RWPE2 (cell line): ENCODE results near the gene SAE1.

Source experiments
- ATAC-seq: fragments of 200-7000 bp; cut with Tn5 transposase; 3 replicates; pipeline ENCODE4 v1.9.1; 2021; ENCODE audit warnings: low read depth
- DNase-seq: peaks from one replicate; pipeline ENCODE4 v3.0.0-alpha.2; 2020; ENCODE audit warnings: low spot score
- H3K27ac ChIP-seq: fragments of 450-650 bp; 2 replicates; pipeline ENCODE4 v1.5.1; 2017; ENCODE audit warnings: mild to moderate bottlenecking; ENCODE audit not compliant: poor library complexity, severe bottlenecking
- H3K27me3 ChIP-seq: fragments of 250-450 bp; sonication (Bioruptor Pico); 2 replicates; pipeline ENCODE4 v1.5.1; 2021; ENCODE audit warnings: mild to moderate bottlenecking, moderate library complexity; ENCODE audit not compliant: insufficient read depth, poor library complexity, severe bottlenecking
- H3K36me3 ChIP-seq: fragments of 250-450 bp; sonication (Bioruptor Pico); 2 replicates; pipeline ENCODE4 v1.5.1; 2020; ENCODE audit warnings: low read depth, mild to moderate bottlenecking, moderate library complexity
- H3K4me1 ChIP-seq: fragments of 250-450 bp; sonication (Bioruptor Pico); 2 replicates; pipeline ENCODE4 v1.5.1; 2021; ENCODE audit warnings: mild to moderate bottlenecking, moderate library complexity; ENCODE audit not compliant: insufficient read depth, poor library complexity, severe bottlenecking
- H3K4me3 ChIP-seq: fragments of 250-450 bp; sonication (Bioruptor Pico); 2 replicates; pipeline ENCODE4 v1.5.1; 2021; ENCODE audit warnings: mild to moderate bottlenecking, moderate library complexity; ENCODE audit not compliant: severe bottlenecking
- H3K9me3 ChIP-seq: fragments of 250-450 bp; sonication (Bioruptor Pico); 2 replicates; pipeline ENCODE4 v1.5.1; 2021; ENCODE audit warnings: mild to moderate bottlenecking, moderate library complexity; ENCODE audit not compliant: severe bottlenecking
- TF ChIP-seq, protein P1 (sequence below): fragments of 450-650 bp; IDR thresholded peaks from one replicate; pipeline ENCODE4 v1.5.1; 2017; ENCODE audit warnings: mild to moderate bottlenecking, moderate library complexity; ENCODE audit not compliant: poor library complexity, severe bottlenecking

Gene SAE1

DNA sequence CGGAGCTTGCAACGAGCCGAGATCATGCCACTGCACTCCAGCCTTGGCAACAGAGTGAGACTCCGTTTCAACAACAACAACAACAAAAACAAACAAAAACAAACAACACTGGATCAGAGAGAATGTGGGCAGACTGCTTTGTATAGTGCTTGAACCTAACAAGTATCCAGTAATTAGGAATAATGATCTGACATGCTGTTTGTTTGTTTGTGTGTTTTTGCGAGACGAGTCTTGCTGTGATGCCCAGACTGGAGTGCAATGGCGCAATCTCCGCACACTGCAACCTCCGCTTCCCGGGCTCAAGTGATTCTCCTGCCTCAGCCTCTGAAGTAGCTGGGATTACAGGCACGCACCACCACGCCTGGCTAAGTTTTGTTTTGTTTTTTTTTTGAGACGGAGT lies 14.0 kb downstream of the SAE1 start:
- H3K9me3 ChIP-seq, result no peaks in the 10 kb centered on the region

DNA sequence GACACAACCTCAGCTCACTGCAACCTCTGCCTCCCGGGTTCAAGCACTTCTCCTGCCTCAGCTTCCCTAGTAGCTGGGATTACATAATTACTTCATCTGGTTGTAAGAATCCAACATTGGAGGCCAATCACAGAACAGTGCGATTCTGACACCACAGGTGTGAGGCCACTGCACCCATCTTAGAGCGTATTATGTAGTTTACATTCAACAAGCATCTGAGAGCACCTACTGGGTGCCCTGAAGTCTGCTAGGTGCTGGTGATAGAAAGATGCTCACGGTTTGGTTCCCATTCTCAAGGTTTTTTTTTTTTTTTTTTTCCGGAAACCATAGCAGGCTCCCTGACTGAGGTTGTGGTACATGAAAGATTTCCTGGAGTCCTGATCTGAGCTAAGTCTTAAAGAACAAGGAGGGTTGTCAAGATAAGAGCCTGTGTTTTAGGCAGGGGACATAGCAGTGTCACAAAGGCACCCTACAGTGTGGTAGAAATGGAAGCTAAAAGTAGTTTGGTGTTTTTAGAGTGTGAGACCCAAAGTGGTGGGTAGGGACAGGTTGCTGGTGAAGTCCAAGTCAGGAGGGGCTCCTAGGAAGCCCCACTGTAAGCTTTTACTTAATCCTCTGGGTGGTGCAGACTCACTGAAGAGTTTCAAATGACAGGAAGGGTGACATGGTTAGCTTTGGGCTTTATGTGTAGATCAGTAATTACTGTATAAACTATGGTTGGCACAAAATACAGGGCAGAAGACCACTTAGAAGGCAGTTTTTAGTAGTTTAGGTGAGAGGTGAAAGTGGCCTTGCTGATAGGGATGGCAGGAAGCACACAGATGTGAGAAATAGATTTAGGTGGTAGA lies 15.2 kb downstream of the SAE1 start:
- no peak for DNase-seq
- peaks cover 86% of the 10 kb centered on the region for H3K36me3 ChIP-seq
- TF ChIP-seq, protein P1, sequence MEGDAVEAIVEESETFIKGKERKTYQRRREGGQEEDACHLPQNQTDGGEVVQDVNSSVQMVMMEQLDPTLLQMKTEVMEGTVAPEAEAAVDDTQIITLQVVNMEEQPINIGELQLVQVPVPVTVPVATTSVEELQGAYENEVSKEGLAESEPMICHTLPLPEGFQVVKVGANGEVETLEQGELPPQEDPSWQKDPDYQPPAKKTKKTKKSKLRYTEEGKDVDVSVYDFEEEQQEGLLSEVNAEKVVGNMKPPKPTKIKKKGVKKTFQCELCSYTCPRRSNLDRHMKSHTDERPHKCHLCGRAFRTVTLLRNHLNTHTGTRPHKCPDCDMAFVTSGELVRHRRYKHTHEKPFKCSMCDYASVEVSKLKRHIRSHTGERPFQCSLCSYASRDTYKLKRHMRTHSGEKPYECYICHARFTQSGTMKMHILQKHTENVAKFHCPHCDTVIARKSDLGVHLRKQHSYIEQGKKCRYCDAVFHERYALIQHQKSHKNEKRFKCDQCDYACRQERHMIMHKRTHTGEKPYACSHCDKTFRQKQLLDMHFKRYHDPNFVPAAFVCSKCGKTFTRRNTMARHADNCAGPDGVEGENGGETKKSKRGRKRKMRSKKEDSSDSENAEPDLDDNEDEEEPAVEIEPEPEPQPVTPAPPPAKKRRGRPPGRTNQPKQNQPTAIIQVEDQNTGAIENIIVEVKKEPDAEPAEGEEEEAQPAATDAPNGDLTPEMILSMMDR, result no peak
- ATAC-seq, result no peak
- H3K4me3 ChIP-seq, result no peak overlapping the region
- H3K9me3 ChIP-seq, result no peaks in the 10 kb centered on the region
- H3K27ac ChIP-seq, result no peak overlapping the region
- peaks cover 11% of the 10 kb centered on the region for H3K4me1 ChIP-seq
- H3K27me3 ChIP-seq, result no peaks in the 10 kb centered on the region

More for the DNA sequence above, 14.0 kb downstream of the SAE1 start:
- no peak overlapping the region for H3K4me3 ChIP-seq
- H3K36me3 ChIP-seq, result peaks cover 81% of the 10 kb centered on the region
- H3K27ac ChIP-seq, result no peak overlapping the region
- ATAC-seq, result no peak
- H3K27me3 ChIP-seq, result no peaks in the 10 kb centered on the region
- peaks cover 14% of the 10 kb centered on the region for H3K4me1 ChIP-seq
- TF ChIP-seq, protein P1, result no peak
- DNase-seq, result no peak

DNA sequence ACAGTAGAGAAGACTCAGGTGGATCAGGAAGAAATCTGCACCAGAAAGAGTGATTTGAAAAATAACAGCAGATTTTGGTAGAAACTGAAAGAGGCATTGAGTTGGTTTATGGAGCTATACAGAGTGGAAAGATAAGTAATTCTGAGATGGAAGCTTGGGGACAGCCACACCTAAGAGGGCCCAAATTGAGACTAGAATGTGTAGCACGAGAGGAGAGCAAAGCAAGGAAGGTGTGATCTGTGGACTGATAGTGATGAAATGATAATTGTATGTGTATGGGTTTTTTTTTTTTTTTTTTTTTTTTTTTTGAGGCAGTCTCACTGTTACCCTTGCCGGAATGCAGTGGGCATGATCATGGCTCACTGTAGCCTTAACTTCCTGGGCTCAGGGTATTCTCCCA lies 16.3 kb downstream of the SAE1 start:
- Histone ChIP-seq H3K27ac (no peak overlapping the region), H3K4me1 (peaks cover 7% of the 10 kb centered on the region), H3K4me3 (no peak overlapping the region), H3K27me3 (no peaks in the 10 kb centered on the region), H3K9me3 (no peaks in the 10 kb centered on the region), H3K36me3 (peaks cover 86% of the 10 kb centered on the region)
- DNase-seq, result no peak
- TF ChIP-seq, protein P1, result no peak
- ATAC-seq, result no peak

DNA sequence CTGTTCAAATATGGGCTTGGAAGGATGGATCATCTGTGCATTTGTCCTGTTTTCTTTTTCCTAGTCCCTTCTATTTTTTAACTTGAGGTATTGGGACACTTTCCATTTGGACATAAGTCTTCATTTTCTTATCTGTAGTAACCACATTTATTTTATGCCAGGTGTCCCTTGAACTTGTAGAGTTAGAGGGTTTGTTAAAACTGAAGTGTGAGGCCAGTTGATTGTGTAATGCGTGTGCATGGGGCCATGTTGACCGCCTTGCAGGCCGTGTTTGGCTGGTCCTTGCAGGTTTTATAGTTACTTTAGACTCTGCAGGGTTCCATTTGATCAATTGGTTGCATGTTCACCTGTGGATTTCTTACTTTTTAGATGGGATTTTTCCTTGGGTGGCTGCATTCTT lies 21.0 kb downstream of the SAE1 start:
- H3K27me3 ChIP-seq, result no peaks in the 10 kb centered on the region
- peaks cover 21% of the 10 kb centered on the region for H3K4me1 ChIP-seq
- H3K9me3 ChIP-seq, result no peaks in the 10 kb centered on the region
- TF ChIP-seq, protein P1, result no peak
- peaks cover 86% of the 10 kb centered on the region for H3K36me3 ChIP-seq
- DNase-seq (no peak), ATAC-seq (no peak)
- H3K27ac ChIP-seq, result peak overlapping the region; percentile 62
- no peak overlapping the region for H3K4me3 ChIP-seq

DNA sequence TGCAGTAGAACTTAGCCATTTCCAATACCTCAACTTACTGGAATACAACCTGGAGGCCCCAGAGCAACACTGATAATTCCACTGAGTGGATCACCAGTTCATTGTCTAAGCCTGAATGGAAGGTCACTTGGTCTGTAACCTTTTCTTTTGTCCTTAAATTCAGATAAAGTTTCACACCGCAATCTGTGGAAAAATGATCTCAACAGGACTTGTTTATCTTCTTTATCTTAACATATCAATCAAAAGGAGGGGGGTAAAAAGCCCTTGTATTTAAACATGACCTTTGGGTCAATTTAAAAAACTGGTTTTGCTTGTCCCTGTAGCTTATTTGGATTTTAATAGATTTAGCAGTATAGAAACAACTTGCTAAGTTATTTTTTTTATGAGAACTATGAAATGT lies 21.6 kb downstream of the SAE1 start:
- H3K4me3 ChIP-seq, result no peak overlapping the region
- H3K27ac ChIP-seq, result peak overlapping the region; percentile 62
- no peaks in the 10 kb centered on the region for H3K27me3 ChIP-seq
- peaks cover 89% of the 10 kb centered on the region for H3K36me3 ChIP-seq
- peaks cover 26% of the 10 kb centered on the region for H3K4me1 ChIP-seq
- no peaks in the 10 kb centered on the region for H3K9me3 ChIP-seq
- ATAC-seq (no peak), DNase-seq (no peak)
- TF ChIP-seq, protein P1, result no peak
